Thoracic aorta (tissue), 2 donors: ENCODE measurements around the gene COL4A4. TPM values are rescaled to one million over a fixed set of nuclear protein-coding genes. Genes with fewer than 3 reads are reported as not detected.

ENCODE experiments used
- ATAC-seq: fragments of 150-250 bp; one replicate; pipeline ENCODE4 v1.8.0; 2017; ENCODE audit warnings: low read depth; ENCODE audit not compliant: insufficient number of reproducible peaks, low FRiP score
- DNase-seq: peaks from one replicate; pipeline ENCODE4 v3.0.0-alpha.2; 2020; ENCODE audit warnings: low spot score
- H3K27ac ChIP-seq, 2 donors: fragments of 200-600 bp; sonication (generic); 1 replicate in 1 of 2; 2 replicates in 1 of 2; pipeline ENCODE4 v1.5.1; 2016; ENCODE audit warnings: mild to moderate bottlenecking in 2 of 2, moderate library complexity in 2 of 2
- H3K27me3 ChIP-seq: fragments of 200-600 bp; sonication (generic); replicated peaks from 2 replicates; pipeline ENCODE4 v1.6.0; 2016; ENCODE audit warnings: mild to moderate bottlenecking; ENCODE audit not compliant: insufficient read depth
- H3K36me3 ChIP-seq: fragments of 200-600 bp; sonication (generic); one replicate; pipeline ENCODE4 v1.5.1; 2016
- H3K4me1 ChIP-seq, 2 donors: fragments of 200-600 bp; sonication (generic); 1 replicate in 1 of 2; 2 replicates in 1 of 2; pipeline versions ENCODE4 v1.5.1 to v1.6.0; 2016; ENCODE audit warnings: low read depth in 2 of 2, mild to moderate bottlenecking in 1 of 2; ENCODE audit not compliant: control insufficient read depth in 1 of 2
- H3K4me3 ChIP-seq: fragments of 200-600 bp; sonication (generic); 2 replicates; pipeline ENCODE4 v1.5.1; 2016; ENCODE audit warnings: mild to moderate bottlenecking
- H3K9me3 ChIP-seq: fragments of 200-600 bp; sonication (generic); 2 replicates; pipeline ENCODE4 v1.5.1; 2016
- total RNA-seq, 2 donors: library from RNA; depleted of rRNA; stranded (reverse); fragments of >200 nt; gene quantifications; one replicate each; pipeline versions ENCODE4 v1.1.0 to v1.2.3, GENCODE V29; 2016
- TF ChIP-seq, protein P1 (sequence below): fragments of 200-600 bp; sonication (generic); IDR thresholded peaks from one replicate; pipeline ENCODE4 v1.5.1; 2019; ENCODE audit warnings: antibody characterized with exemption

The COL4A4 gene
- total RNA-seq, 2 donors from 2014 or later: 17.2 to 34.0 TPM

DNA sequence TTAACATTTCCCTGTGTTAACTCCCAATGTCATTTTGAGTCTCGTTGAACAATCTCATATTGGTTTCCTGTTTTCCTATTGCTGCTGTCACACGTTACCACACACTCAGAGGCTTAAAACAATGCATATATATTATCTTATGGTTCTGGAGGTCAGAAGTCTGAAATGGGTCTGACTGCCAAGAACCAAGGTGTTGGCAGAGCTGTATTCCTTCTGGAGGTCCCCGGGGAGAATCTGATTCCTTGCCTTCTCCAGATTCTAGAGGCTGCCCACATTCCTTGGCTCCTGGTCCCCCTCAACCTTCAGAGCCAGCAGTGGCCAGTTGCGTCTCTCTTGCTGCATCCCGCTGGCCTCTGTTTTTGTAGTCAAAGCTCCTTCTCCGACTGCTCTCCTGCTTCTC, 17.5 kb downstream of the COL4A4 start:
- Histone ChIP-seq H3K4me1 (no peaks in the 10 kb centered on the region), H3K9me3 (no peaks in the 10 kb centered on the region), H3K36me3 (no peaks in the 10 kb centered on the region), H3K27me3 (no peaks in the 10 kb centered on the region), H3K4me3 (no peak overlapping the region), H3K27ac (no peak overlapping the region)
- TF ChIP-seq, protein P1, sequence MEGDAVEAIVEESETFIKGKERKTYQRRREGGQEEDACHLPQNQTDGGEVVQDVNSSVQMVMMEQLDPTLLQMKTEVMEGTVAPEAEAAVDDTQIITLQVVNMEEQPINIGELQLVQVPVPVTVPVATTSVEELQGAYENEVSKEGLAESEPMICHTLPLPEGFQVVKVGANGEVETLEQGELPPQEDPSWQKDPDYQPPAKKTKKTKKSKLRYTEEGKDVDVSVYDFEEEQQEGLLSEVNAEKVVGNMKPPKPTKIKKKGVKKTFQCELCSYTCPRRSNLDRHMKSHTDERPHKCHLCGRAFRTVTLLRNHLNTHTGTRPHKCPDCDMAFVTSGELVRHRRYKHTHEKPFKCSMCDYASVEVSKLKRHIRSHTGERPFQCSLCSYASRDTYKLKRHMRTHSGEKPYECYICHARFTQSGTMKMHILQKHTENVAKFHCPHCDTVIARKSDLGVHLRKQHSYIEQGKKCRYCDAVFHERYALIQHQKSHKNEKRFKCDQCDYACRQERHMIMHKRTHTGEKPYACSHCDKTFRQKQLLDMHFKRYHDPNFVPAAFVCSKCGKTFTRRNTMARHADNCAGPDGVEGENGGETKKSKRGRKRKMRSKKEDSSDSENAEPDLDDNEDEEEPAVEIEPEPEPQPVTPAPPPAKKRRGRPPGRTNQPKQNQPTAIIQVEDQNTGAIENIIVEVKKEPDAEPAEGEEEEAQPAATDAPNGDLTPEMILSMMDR: no peak
- ATAC-seq: no peak
- DNase-seq: no peak

DNA sequence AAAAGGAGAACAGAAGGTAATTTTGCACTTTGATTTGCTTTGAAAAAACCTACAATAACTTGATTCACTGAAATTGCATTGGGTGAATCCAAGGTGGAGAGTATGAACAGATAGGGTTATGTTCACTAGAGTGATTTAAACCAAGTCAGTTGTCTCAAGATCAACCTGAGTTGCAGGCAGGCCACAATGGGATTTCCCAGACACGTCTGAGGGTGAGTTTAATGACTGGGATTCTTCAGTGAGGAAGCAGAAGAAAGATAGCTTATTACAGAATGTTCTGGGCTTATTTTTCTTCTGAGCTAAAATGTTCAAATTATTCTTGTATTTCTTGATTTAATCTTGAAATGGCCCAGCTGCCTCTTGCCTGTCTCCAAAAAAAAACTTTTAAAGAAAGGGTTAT, 20.1 kb downstream of the COL4A4 start:
- DNase-seq (no peak), ATAC-seq (no peak)
- H3K9me3 ChIP-seq: no peaks in the 10 kb centered on the region
- H3K4me1 ChIP-seq: no peaks in the 10 kb centered on the region
- no peaks in the 10 kb centered on the region for H3K27me3 ChIP-seq
- no peak overlapping the region for H3K4me3 ChIP-seq
- no peak overlapping the region for H3K27ac ChIP-seq
- H3K36me3 ChIP-seq: no peaks in the 10 kb centered on the region
- TF ChIP-seq, protein P1: no peak

DNA sequence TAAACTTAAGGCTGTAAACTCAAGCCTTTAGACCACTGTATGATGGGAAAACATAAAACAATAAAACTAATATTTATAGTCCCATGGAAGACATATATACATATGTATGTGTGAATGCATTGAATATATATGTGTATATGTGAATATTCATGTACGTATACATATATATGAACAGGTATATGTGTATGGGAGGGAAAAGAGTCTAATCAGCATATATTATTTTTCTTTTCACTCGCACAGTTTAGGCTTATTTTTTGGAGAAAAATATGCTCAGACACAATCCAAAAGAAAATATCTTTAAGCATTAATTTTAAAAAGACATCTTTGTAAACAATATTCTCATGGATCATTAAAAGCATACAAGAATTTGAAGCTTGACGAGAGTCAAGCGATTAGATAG, 22.7 kb downstream of the COL4A4 start:
- Histone ChIP-seq H3K4me3 (no peak overlapping the region), H3K36me3 (no peaks in the 10 kb centered on the region), H3K27ac (no peak overlapping the region), H3K9me3 (no peaks in the 10 kb centered on the region), H3K27me3 (no peaks in the 10 kb centered on the region), H3K4me1 (no peaks in the 10 kb centered on the region)
- ATAC-seq: no peak
- no peak for DNase-seq
- TF ChIP-seq, protein P1: no peak

DNA sequence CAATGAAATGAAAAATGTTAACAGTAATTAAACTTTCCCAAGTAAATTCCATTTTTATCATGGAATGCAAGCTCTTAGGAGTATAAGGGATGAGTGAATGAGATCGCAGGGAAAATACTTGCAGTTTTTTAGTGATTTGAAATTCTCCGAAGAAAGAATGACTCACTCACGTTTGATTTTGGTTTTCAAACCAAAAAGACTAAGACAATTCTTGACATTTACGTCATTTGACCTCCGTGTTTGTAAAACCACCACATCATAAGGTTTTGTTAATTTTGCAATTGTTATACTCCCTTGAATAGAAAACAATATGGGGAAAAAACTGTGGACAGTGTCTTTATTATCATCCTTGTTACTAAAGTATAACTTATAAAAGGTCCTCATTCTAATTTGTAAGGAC, 29.4 kb downstream of the COL4A4 start:
- Histone ChIP-seq H3K27ac (no peak overlapping the region), H3K9me3 (no peaks in the 10 kb centered on the region), H3K4me1 (no peaks in the 10 kb centered on the region), H3K27me3 (no peaks in the 10 kb centered on the region), H3K36me3 (no peaks in the 10 kb centered on the region), H3K4me3 (no peak overlapping the region)
- DNase-seq (no peak), ATAC-seq (no peak)
- TF ChIP-seq, protein P1: no peak

DNA sequence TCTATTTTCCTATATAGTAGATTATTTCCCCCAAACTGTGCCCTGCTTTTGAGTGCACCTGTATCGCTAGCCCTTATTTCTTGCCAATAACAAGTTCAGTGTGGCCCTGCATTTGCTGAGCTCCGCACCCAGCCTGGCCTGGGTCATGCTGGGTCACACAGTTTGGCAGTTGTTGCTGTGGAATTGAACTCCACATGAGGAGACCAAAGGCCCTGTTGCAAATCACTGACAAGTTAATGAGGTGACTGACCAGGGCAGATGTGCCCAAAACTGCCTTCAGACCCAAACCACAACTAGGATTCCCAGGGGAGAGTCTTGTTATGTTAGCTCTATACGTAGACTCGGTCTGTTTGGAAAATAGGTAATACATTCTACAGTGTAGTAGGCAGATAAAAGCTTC, 31.0 kb downstream of the COL4A4 start:
- H3K36me3 ChIP-seq: no peaks in the 10 kb centered on the region
- no peaks in the 10 kb centered on the region for H3K27me3 ChIP-seq
- no peaks in the 10 kb centered on the region for H3K4me1 ChIP-seq
- H3K9me3 ChIP-seq: no peaks in the 10 kb centered on the region
- ATAC-seq (no peak), DNase-seq (no peak)
- no peak overlapping the region for H3K27ac ChIP-seq
- H3K4me3 ChIP-seq: no peak overlapping the region
- TF ChIP-seq, protein P1: no peak
